Measurements from ENCODE around the gene CETN3. TPM values are rescaled to one million over a fixed set of nuclear protein-coding genes. Genes with fewer than 3 reads are reported as not detected.

The CETN3 gene
- total and polyA plus RNA-seq, 9 of the 15 experiments (the other 6 are each of a cell fraction or from before 2014, with no cell fraction given): 43.3 to 113 (median 82.4) TPM

DNA sequence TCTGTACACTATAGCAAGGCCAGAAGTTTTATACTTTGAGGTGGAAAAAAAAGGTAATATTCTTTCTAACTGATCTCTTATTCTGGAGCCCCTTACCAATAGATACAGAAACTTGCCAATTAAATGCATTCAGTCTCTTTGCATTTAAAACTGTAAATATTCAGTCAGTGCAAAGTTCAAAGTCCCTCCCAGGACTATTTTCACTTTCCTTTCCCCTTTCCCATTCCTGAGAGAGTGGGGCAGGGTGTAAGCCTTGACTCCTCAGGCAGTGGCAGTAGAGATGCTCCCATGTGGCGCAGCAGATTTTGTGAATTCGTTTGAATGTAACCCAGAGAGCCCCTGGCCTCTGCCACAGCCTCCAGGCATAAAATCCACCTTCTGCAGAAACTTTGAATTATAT, 29.9 kb downstream of the CETN3 start:
- ChIA-PET POLR2A (no interaction called here), CTCF (ENCODE audit: low intra/inter-chr PET ratio) (no interaction called here)
- Histone ChIP-seq H3K9ac (ENCODE audit: insufficient read depth in 1 of 2, low read depth in 2 of 2, low read length in 2 of 2) (no peak overlapping the region), H3K27ac (ENCODE audit: extremely low read depth, low read depth, low read length) (no peak overlapping the region), H3K4me2 (ENCODE audit: insufficient read depth, low read length) (no peak overlapping the region), H3K36me3 (ENCODE audit: control insufficient read depth, insufficient read depth, low read length) (no peaks in the 10 kb centered on the region), H3K27me3 (ENCODE audit: control insufficient read depth in 2 of 2, insufficient read depth in 2 of 2, low read length in 2 of 2) (no peaks in the 10 kb centered on the region; a peak in 1 of 5 replicates), H3K4me1 (replicated peaks in 1 of 2; ENCODE audit: control insufficient read depth in 2 of 2, insufficient read depth in 2 of 2, low read length in 2 of 2) (no peaks in the 10 kb centered on the region), H3K4me3 (no peak overlapping the region), H4K20me1 (replicated peaks; ENCODE audit: control insufficient read depth, insufficient read depth, low read length) (no peaks in the 10 kb centered on the region), H3K79me2 (ENCODE audit: control insufficient read depth, insufficient read depth, low read length) (no peaks in the 10 kb centered on the region), H3K9me3 (replicated peaks; ENCODE audit: control insufficient read depth, insufficient read depth, low read depth, low read length) (no peaks in the 10 kb centered on the region), H2AFZ (ENCODE audit: low read depth, low read length) (no peak overlapping the region), H3K9me1 (ENCODE audit: control insufficient read depth, insufficient read depth, low read length) (no peaks in the 10 kb centered on the region)
- 0% methylated on average over 2 of the region's 2 CpGs for whole genome bisulfite sequencing (ENCODE audit: insufficient coverage, low coverage, missing lambda C conversion rate)
- TF ChIP-seq RBM15 (IDR thresholded peaks at IDR 0.05; ENCODE audit: insufficient read depth, low read length): no peak
- TF ChIP-seq, protein P1, sequence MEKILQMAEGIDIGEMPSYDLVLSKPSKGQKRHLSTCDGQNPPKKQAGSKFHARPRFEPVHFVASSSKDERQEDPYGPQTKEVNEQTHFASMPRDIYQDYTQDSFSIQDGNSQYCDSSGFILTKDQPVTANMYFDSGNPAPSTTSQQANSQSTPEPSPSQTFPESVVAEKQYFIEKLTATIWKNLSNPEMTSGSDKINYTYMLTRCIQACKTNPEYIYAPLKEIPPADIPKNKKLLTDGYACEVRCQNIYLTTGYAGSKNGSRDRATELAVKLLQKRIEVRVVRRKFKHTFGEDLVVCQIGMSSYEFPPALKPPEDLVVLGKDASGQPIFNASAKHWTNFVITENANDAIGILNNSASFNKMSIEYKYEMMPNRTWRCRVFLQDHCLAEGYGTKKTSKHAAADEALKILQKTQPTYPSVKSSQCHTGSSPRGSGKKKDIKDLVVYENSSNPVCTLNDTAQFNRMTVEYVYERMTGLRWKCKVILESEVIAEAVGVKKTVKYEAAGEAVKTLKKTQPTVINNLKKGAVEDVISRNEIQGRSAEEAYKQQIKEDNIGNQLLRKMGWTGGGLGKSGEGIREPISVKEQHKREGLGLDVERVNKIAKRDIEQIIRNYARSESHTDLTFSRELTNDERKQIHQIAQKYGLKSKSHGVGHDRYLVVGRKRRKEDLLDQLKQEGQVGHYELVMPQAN (IDR thresholded peaks at IDR 0.05; ENCODE audit: borderline replicate concordance): no peak
- intact Hi-C loops (cut with micrococcal nuclease): no loop called here
- no TSS peak for BruUV-seq (replicated peaks)
- in situ Hi-C loops (cut with MboI): no loop called here
- DNase-seq (ENCODE audit: extremely low read depth in 1 of 4, low spot score in 3 of 4): no peak
- FAIRE-seq: no peak
- no peak for ATAC-seq

DNA sequence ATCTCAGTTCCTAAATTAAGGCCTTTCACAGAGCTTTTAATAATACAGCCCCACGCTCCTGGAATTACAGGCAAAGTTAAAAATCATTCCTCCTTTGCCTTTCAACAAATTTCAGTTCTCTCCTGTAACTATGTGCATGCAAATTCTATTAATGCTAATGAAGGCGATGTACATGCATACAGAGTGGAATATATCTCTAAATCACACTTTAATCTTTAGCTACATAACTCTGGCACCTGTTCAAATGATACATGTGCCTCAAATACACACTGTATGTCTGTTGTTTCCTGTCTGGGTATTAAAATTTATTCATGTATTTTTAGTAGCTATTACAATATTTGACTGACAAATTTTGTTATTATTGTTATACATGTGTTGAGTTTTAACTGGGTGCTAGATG, 30.8 kb downstream of the CETN3 start:
- CTCF ChIA-PET (ENCODE audit: low intra/inter-chr PET ratio): no interaction called here
- Histone ChIP-seq H3K36me3 (ENCODE audit: control insufficient read depth, insufficient read depth, low read length) (no peaks in the 10 kb centered on the region), H3K9ac (ENCODE audit: insufficient read depth in 1 of 2, low read depth in 2 of 2, low read length in 2 of 2) (no peak overlapping the region), H3K4me1 (replicated peaks in 1 of 2; ENCODE audit: control insufficient read depth in 2 of 2, insufficient read depth in 2 of 2, low read length in 2 of 2) (no peaks in the 10 kb centered on the region), H3K79me2 (ENCODE audit: control insufficient read depth, insufficient read depth, low read length) (no peaks in the 10 kb centered on the region), H3K27ac (ENCODE audit: extremely low read depth, low read depth, low read length) (no peak overlapping the region), H3K9me3 (replicated peaks; ENCODE audit: control insufficient read depth, insufficient read depth, low read depth, low read length) (no peaks in the 10 kb centered on the region), H2AFZ (ENCODE audit: low read depth, low read length) (no peak overlapping the region), H3K4me2 (ENCODE audit: insufficient read depth, low read length) (no peak overlapping the region), H3K9me1 (ENCODE audit: control insufficient read depth, insufficient read depth, low read length) (no peaks in the 10 kb centered on the region), H3K27me3 (ENCODE audit: control insufficient read depth in 2 of 2, insufficient read depth in 2 of 2, low read length in 2 of 2) (no peaks in the 10 kb centered on the region; a peak in 1 of 5 replicates), H3K4me3 (no peak overlapping the region), H4K20me1 (replicated peaks; ENCODE audit: control insufficient read depth, insufficient read depth, low read length) (no peaks in the 10 kb centered on the region)
- intact Hi-C loops (cut with micrococcal nuclease): no loop called here
- 0% methylated on average over 2 of the region's 2 CpGs for WGBS (ENCODE audit: insufficient coverage, low coverage, missing lambda C conversion rate)
- in situ Hi-C loops (cut with MboI): no loop called here
- ATAC-seq (no peak), FAIRE-seq (no peak), DNase-seq (ENCODE audit: extremely low read depth in 1 of 4, low spot score in 3 of 4) (no peak)
- no TSS peak for BruUV-seq (replicated peaks)
- POLR2A ChIA-PET: interaction anchor here (1.5 kb wide), 1 partner anchor 8 kb away, joined by 5 read pairs; no protein-coding TSS in a partner anchor
- TF ChIP-seq ZNF347 (CRISPR knock-in tag; IDR thresholded peaks at IDR 0.05; ENCODE audit: low read depth) (no peak), C11orf30 (IDR thresholded peaks at IDR 0.05; ENCODE audit: low read depth) (no peak), ZNF41 (CRISPR knock-in tag; conservative IDR thresholded peaks at IDR 0.05) (no peak), FOSL1 (tag; conservative IDR thresholded peaks at IDR 0.05) (no peak), MEIS2 (IDR thresholded peaks at IDR 0.05; ENCODE audit: partially characterized antibody) (no peak), ZNF316 (IDR thresholded peaks at IDR 0.05) (no peak), TARDBP (IDR thresholded peaks at IDR 0.05) (no peak), ADNP (tag; IDR thresholded peaks at IDR 0.05) (no peak)
- TF ChIP-seq, protein P2, sequence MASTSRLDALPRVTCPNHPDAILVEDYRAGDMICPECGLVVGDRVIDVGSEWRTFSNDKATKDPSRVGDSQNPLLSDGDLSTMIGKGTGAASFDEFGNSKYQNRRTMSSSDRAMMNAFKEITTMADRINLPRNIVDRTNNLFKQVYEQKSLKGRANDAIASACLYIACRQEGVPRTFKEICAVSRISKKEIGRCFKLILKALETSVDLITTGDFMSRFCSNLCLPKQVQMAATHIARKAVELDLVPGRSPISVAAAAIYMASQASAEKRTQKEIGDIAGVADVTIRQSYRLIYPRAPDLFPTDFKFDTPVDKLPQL (IDR thresholded peaks at IDR 0.05; ENCODE audit: extremely low read depth, insufficient read length): no peak
- TF ChIP-seq, protein P3, sequence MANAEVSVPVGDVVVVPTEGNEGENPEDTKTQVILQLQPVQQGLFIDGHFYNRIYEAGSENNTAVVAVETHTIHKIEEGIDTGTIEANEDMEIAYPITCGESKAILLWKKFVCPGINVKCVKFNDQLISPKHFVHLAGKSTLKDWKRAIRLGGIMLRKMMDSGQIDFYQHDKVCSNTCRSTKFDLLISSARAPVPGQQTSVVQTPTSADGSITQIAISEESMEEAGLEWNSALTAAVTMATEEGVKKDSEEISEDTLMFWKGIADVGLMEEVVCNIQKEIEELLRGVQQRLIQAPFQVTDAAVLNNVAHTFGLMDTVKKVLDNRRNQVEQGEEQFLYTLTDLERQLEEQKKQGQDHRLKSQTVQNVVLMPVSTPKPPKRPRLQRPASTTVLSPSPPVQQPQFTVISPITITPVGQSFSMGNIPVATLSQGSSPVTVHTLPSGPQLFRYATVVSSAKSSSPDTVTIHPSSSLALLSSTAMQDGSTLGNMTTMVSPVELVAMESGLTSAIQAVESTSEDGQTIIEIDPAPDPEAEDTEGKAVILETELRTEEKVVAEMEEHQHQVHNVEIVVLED (CRISPR knock-in tag; IDR thresholded peaks at IDR 0.05): no peak

Measured in K562 (cell line).